Neural cell (in vitro differentiated cells): ENCODE measurements around the gene OBSCN. TPM values are rescaled to one million over a fixed set of nuclear protein-coding genes. Genes with fewer than 3 reads are reported as not detected.

Source experiments
- H2AFZ ChIP-seq: fragments of 200-600, 300-800 bp; sonication (generic), shearing (Covaris generic); 2 replicates; pipeline ENCODE4 v1.6.0; 2014; ENCODE audit warnings: low read depth, mild to moderate bottlenecking, antibody characterized with exemption, low read length, moderate library complexity
- H3F3A ChIP-seq: fragments of 200-600 bp; shearing (Covaris generic); 2 replicates; pipeline ENCODE4 v1.6.1; 2016; ENCODE audit warnings: mild to moderate bottlenecking, moderate library complexity, mixed read lengths, antibody characterized with exemption, low read length; ENCODE audit not compliant: insufficient read depth, poor library complexity, severe bottlenecking
- H3K27ac ChIP-seq: fragments of 200-600, 300-800 bp; sonication (generic), shearing (Covaris generic); 2 replicates; pipeline ENCODE4 v1.5.1; 2014; ENCODE audit warnings: mild to moderate bottlenecking, low read length, moderate library complexity
- H3K27me3 ChIP-seq: fragments of 300-800, 200-600 bp; sonication (generic), shearing (Covaris generic); 2 replicates; pipeline ENCODE4 v1.6.0; 2014; ENCODE audit warnings: mild to moderate bottlenecking, low read depth, low read length, moderate library complexity; ENCODE audit not compliant: insufficient read depth
- H3K36me3 ChIP-seq: fragments of 300-800, 200-600 bp; sonication (generic), shearing (Covaris generic); 2 replicates; pipeline ENCODE4 v1.5.1; 2014; ENCODE audit warnings: mild to moderate bottlenecking, antibody characterized with exemption, low read length, moderate library complexity; ENCODE audit not compliant: insufficient read depth
- H3K4me2 ChIP-seq: fragments of 300-800, 200-600 bp; sonication (generic), shearing (Covaris generic); 2 replicates; pipeline ENCODE4 v1.6.0; 2014; ENCODE audit warnings: mild to moderate bottlenecking, low read length
- H3K4me3 ChIP-seq: fragments of 300-800, 200-600 bp; sonication (generic), shearing (Covaris generic); 2 replicates; pipeline ENCODE4 v1.5.1; 2014; ENCODE audit warnings: mild to moderate bottlenecking, low read length, moderate library complexity
- H3K79me2 ChIP-seq: fragments of 200-600 bp; shearing (Covaris generic); replicated peaks from 2 replicates; pipeline ENCODE4 v1.6.0; 2014; ENCODE audit warnings: mild to moderate bottlenecking, low read length, moderate library complexity; ENCODE audit not compliant: insufficient read depth
- H3K9ac ChIP-seq: fragments of 300-800, 200-600 bp; sonication (generic), shearing (Covaris generic); 2 replicates; pipeline ENCODE4 v1.6.1; 2016; ENCODE audit warnings: mild to moderate bottlenecking, low read length, mixed read lengths
- H3K9me2 ChIP-seq: fragments of 200-600 bp; shearing (Covaris generic); 2 replicates; pipeline ENCODE4 v1.6.1; 2016; ENCODE audit warnings: mild to moderate bottlenecking, low read length, mixed read lengths; ENCODE audit not compliant: insufficient read depth
- H3K9me3 ChIP-seq: fragments of 200-600, 300-800 bp; sonication (generic), shearing (Covaris generic); 2 replicates; pipeline ENCODE4 v1.6.1; 2016; ENCODE audit warnings: mild to moderate bottlenecking, mixed run types, low read length, moderate library complexity, mixed read lengths
- H4K20me1 ChIP-seq: fragments of 200-600 bp; shearing (Covaris generic); 2 replicates; pipeline ENCODE4 v1.6.1; 2016; ENCODE audit warnings: mild to moderate bottlenecking, mixed run types; ENCODE audit not compliant: insufficient read depth
- EP300 ChIP-seq: fragments of 450-650 bp; conservative IDR thresholded peaks from 2 replicates; pipeline ENCODE4 v1.6.1; 2014; ENCODE audit warnings: antibody characterized with exemption, mild to moderate bottlenecking, moderate library complexity; ENCODE audit not compliant: poor library complexity, severe bottlenecking
- EZH2 ChIP-seq: fragments of 200-600, 300-800 bp; shearing (Covaris generic), sonication (generic); IDR thresholded peaks from 2 replicates; pipeline ENCODE4 v1.6.1; 2014; ENCODE audit warnings: antibody characterized with exemption, low read length, borderline replicate concordance, mild to moderate bottlenecking; ENCODE audit not compliant: insufficient read depth, poor library complexity, severe bottlenecking
- MXI1 ChIP-seq: fragments of 450-650 bp; conservative IDR thresholded peaks from 2 replicates; pipeline ENCODE4 v1.6.1; 2014; ENCODE audit warnings: antibody characterized with exemption, mild to moderate bottlenecking; ENCODE audit not compliant: poor library complexity, severe bottlenecking
- POLR2AphosphoS5 ChIP-seq: IDR thresholded peaks from 2 replicates; pipeline ENCODE4 v1.6.1; 2012
- RAD21 ChIP-seq: fragments of 450-650 bp; conservative IDR thresholded peaks from 2 replicates; pipeline ENCODE4 v1.6.1; 2014; ENCODE audit warnings: antibody characterized with exemption, mild to moderate bottlenecking, moderate library complexity
- REST ChIP-seq: IDR thresholded peaks from 2 replicates; pipeline ENCODE4 v1.6.1; 2012; ENCODE audit warnings: borderline replicate concordance
- SMC3 ChIP-seq: fragments of 450-650 bp; conservative IDR thresholded peaks from 2 replicates; pipeline ENCODE4 v1.6.1; 2014; ENCODE audit warnings: antibody characterized with exemption, mild to moderate bottlenecking, moderate library complexity; ENCODE audit not compliant: poor library complexity
- TAF1 ChIP-seq: IDR thresholded peaks from 2 replicates; pipeline ENCODE4 v1.6.1; 2012; ENCODE audit warnings: low read depth
- polyA plus RNA-seq: library from polyadenylated mRNA; depleted of rRNA; stranded (reverse); fragments of >200 nt; gene quantifications from 2 replicates; pipeline ENCODE4 v1.2.3, GENCODE V29; 2014
- TF ChIP-seq, protein P1 (sequence below): fragments of 450-650 bp; IDR thresholded peaks from 2 replicates; pipeline ENCODE4 v1.5.1; 2014; ENCODE audit warnings: antibody characterized with exemption, mild to moderate bottlenecking, moderate library complexity; ENCODE audit not compliant: poor library complexity, severe bottlenecking

The OBSCN gene
- polyA plus RNA-seq, 1 donor from 2014 or later = 7.2 TPM

DNA sequence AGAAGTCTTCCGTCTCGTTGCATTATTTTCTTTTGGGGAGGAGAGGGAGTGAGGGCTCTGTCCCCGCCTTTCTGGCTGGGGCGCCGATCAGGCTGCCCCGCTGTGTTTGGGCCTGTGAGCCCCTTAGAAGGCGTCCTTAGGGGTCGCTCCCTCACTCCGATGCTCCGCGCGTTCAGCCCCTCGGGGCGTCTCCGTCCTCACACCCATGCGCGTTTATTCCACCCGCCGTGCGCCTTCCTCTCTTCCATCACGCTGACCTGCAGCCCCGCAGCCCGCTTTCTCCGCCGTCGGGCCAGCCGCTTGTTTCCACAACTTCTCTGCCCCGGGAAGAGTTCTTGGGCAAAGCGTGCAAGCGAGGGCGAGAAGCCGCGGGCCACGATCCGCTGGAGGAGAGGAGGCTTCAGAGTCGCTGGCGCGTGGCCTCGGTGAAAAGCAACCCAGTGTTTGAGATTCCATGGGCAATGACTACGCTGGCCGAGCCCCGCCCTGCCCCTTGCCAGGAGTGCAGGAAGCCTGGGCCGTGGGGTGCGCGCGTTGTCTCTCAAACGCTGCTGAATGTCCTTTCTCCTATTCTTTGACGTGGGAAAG, 171.1 kb downstream of the OBSCN start:
- Histone ChIP-seq H3K4me2 (peak overlapping the region; percentile 62), H3K9me2 (no peaks in the 10 kb centered on the region), H3K9ac (peak overlapping the region; percentile 67), H3K4me3 (peak overlapping the region; percentile 76), H2AFZ (peak overlapping the region; percentile 80), H3K27ac (no peak overlapping the region), H3K79me2 (no peaks in the 10 kb centered on the region), H4K20me1 (no peaks in the 10 kb centered on the region), H3K36me3 (no peaks in the 10 kb centered on the region), H3K27me3 (peaks cover 17% of the 10 kb centered on the region), H3F3A (no peaks in the 10 kb centered on the region), H3K9me3 (no peaks in the 10 kb centered on the region)
- no peak for TF ChIP-seq MXI1
- no peak for TF ChIP-seq TAF1
- peak; percentile 3 for TF ChIP-seq RAD21
- no peak for TF ChIP-seq EZH2
- TF ChIP-seq, protein P1, sequence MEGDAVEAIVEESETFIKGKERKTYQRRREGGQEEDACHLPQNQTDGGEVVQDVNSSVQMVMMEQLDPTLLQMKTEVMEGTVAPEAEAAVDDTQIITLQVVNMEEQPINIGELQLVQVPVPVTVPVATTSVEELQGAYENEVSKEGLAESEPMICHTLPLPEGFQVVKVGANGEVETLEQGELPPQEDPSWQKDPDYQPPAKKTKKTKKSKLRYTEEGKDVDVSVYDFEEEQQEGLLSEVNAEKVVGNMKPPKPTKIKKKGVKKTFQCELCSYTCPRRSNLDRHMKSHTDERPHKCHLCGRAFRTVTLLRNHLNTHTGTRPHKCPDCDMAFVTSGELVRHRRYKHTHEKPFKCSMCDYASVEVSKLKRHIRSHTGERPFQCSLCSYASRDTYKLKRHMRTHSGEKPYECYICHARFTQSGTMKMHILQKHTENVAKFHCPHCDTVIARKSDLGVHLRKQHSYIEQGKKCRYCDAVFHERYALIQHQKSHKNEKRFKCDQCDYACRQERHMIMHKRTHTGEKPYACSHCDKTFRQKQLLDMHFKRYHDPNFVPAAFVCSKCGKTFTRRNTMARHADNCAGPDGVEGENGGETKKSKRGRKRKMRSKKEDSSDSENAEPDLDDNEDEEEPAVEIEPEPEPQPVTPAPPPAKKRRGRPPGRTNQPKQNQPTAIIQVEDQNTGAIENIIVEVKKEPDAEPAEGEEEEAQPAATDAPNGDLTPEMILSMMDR = peak; percentile 37
- no peak for TF ChIP-seq EP300

- peaks cover 17% of the 10 kb centered on the region for H3K27me3 ChIP-seq
- TF ChIP-seq, protein P1 = no peak
- TF ChIP-seq RAD21 (no peak), EZH2 (no peak), MXI1 (no peak), POLR2AphosphoS5 (no peak), EP300 (no peak), SMC3 (no peak), REST (no peak), TAF1 (no peak)
- no peak overlapping the region for H3K27ac ChIP-seq
- H3F3A ChIP-seq = no peaks in the 10 kb centered on the region
- H4K20me1 ChIP-seq = no peaks in the 10 kb centered on the region
- no peak overlapping the region for H3K4me2 ChIP-seq
- H3K9ac ChIP-seq = no peak overlapping the region
- no peaks in the 10 kb centered on the region for H3K9me2 ChIP-seq
- H3K79me2 ChIP-seq = no peaks in the 10 kb centered on the region
- no peaks in the 10 kb centered on the region for H3K36me3 ChIP-seq
- no peaks in the 10 kb centered on the region for H3K9me3 ChIP-seq
- H2AFZ ChIP-seq = no peak overlapping the region
- no peak overlapping the region for H3K4me3 ChIP-seq
These were observed 171.8 kb downstream of the OBSCN start for GRCh38 chr1:228379666-228380065.
